Measurements from ENCODE around the gene CD7. TPM values are rescaled to one million over a fixed set of nuclear protein-coding genes. Genes with fewer than 3 reads are reported as not detected.
A peak's percentile ranks its signal among the peaks of the same experiment; 100 is the strongest.

Gene CD7
- total and polyA plus RNA-seq, 9 of the 15 experiments (the other 6 are each of a cell fraction or from before 2014, with no cell fraction given): 0.21 to 0.35 TPM; not detected in 7

- no peak for TF ChIP-seq CEBPB (tag; IDR thresholded peaks at IDR 0.05)
- no peak for TF ChIP-seq ZNF232 (CRISPR knock-in tag; IDR thresholded peaks at IDR 0.05)
- TF ChIP-seq MGA (IDR thresholded peaks at IDR 0.05): peak; percentile 99
- no peak for TF ChIP-seq PREB (CRISPR knock-in tag; IDR thresholded peaks at IDR 0.05)
- TF ChIP-seq NR3C1 (CRISPR knock-in tag; IDR thresholded peaks at IDR 0.05): no peak
- TF ChIP-seq, protein P1, sequence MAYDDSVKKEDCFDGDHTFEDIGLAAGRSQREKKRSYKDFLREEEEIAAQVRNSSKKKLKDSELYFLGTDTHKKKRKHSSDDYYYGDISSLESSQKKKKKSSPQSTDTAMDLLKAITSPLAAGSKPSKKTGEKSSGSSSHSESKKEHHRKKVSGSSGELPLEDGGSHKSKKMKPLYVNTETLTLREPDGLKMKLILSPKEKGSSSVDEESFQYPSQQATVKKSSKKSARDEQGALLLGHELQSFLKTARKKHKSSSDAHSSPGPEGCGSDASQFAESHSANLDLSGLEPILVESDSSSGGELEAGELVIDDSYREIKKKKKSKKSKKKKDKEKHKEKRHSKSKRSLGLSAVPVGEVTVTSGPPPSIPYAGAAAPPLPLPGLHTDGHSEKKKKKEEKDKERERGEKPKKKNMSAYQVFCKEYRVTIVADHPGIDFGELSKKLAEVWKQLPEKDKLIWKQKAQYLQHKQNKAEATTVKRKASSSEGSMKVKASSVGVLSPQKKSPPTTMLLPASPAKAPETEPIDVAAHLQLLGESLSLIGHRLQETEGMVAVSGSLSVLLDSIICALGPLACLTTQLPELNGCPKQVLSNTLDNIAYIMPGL (CRISPR knock-in tag; IDR thresholded peaks at IDR 0.05): peak; percentile 72; the same call in 1 of the 2 replicates
- peak; percentile 31; the same call in 1 of the 2 replicates for TF ChIP-seq ZNF263 (CRISPR knock-in tag; IDR thresholded peaks at IDR 0.05; ENCODE audit: borderline replicate concordance)
- TF ChIP-seq ETV5 (CRISPR knock-in tag; IDR thresholded peaks at IDR 0.05; ENCODE audit: low read depth): peak; percentile 59; the same call in 1 of the 2 replicates
- no peak for TF ChIP-seq PML (IDR thresholded peaks at IDR 0.05; ENCODE audit: low read length)
- TF ChIP-seq, protein P2, sequence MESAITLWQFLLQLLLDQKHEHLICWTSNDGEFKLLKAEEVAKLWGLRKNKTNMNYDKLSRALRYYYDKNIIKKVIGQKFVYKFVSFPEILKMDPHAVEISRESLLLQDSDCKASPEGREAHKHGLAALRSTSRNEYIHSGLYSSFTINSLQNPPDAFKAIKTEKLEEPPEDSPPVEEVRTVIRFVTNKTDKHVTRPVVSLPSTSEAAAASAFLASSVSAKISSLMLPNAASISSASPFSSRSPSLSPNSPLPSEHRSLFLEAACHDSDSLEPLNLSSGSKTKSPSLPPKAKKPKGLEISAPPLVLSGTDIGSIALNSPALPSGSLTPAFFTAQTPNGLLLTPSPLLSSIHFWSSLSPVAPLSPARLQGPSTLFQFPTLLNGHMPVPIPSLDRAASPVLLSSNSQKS (CRISPR knock-in tag; IDR thresholded peaks at IDR 0.05): no peak
- no peak for TF ChIP-seq KAT8 (IDR thresholded peaks at IDR 0.05; ENCODE audit: low read depth)
Observed at GRCh38 chr17:82287868-82288801, 29.3 kb downstream of the CD7 start (continued).

All from K562 (cell line).